Left colon (tissue), 2 donors: ENCODE results near the gene KCNN4. TPM values are rescaled to one million over a fixed set of nuclear protein-coding genes. Genes with fewer than 3 reads are reported as not detected.

ENCODE experiments used
- ATAC-seq: fragments of 200-7000 bp; cut with Tn5 transposase; one replicate; pipeline ENCODE4 v1.9.1; 2020; ENCODE audit warnings: mild to moderate bottlenecking, moderate library complexity
- DNase-seq, 2 donors: peaks; one replicate each; pipeline ENCODE4 v3.0.0-alpha.2; 2020
- intact Hi-C, 2 donors: fragments of 100-400 bp; cut with DNase I in 1 of 2; cut with micrococcal nuclease in 1 of 2; formaldehyde crosslinking; loops; one replicate each; pipeline versions ENCODE4 v1.11.2 to v1.14.0; 2022; cut with DNase I, micrococcal nuclease
- total RNA-seq, 2 donors: library from RNA; stranded (reverse); fragmentation: NEBNext Ultra II Directional; extraction: Animal tissue kit (Norgen Biotek cat#: 25700); gene quantifications; one replicate each; pipeline ENCODE4 v1.2.1, GENCODE V29; 2021
- donor health status: DM: no; HTN: no; CAD: no.
- donor health status: DM: yes; HTN: yes; CAD: no.

Gene KCNN4
- total RNA-seq, 2 donors from 2014 or later = 21.2 to 45.6 TPM

- DNase-seq = no peak
- intact Hi-C loops = no loop called here
- ATAC-seq = no peak
These were observed 21.6 kb upstream of the KCNN4 start, which contains the start of gene LYPD5 for GRCh38 chr19:43802216-43802951. LYPD5 (minus strand) TSS chr19:43802447; CDS start chr19:43802380, 67 bp downstream.

GRCh38 chr19:43799502-43800142 is 18.8 kb upstream of the KCNN4 start:
- intact Hi-C loops = no loop called here
- peak; percentile 82 for ATAC-seq

GRCh38 chr19:43798546-43799409 is 18.0 kb upstream of the KCNN4 start:
- DNase-seq = peak; percentile 73 to 74
- intact Hi-C loops = no loop called here
- peak; percentile 87 for ATAC-seq

More at GRCh38 chr19:43799502-43800142, 18.8 kb upstream of the KCNN4 start:
- DNase-seq = peak; percentile 53 to 79

DNA sequence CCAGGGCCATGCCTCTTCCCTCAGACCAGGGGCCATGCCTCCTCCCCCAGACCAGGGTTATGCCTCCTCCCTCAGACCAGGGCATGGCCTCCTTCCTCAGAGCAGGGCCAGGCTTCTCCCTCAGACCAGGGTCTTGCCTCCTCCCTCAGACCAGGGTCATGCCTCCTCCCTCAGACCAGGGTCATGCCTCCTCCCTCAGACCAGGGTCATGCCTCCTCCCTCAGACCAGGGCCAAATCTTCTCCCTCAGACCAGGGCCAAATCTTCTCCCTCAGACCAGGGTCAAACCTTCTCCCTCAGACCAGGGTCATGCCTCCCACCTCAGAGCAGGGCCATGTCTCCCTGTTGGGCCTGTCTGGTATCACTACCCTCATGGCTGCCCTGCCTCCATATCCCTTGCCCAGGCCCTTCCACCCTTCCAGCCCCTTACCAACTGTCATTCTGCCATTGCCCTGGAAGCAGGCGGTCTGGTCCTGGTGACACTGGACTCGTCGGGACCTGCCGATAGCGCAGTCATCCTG is 17.3 kb upstream of the KCNN4 start:
- intact Hi-C loops = no loop called here
- no peak for DNase-seq
- ATAC-seq = no peak

DNA sequence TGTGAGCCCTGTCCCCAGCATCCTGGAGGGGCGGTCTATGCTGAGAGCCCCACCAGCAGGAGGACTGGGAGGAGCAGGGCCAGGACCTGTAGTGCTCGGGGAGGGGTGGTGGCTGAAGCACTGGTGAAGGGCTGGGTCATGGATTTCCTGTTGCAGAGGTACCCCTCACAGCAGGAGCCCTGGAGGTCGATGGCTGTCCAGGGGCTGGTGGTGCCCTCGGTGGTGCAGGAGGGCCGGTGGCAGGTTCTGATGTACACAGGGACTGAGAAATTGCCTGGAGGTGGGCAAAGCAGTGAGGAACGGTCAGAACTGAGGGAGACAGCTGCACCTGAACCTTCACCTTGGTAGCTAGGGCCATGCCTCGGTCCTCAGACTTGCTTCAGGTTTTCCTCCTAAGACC is 16.8 kb upstream of the KCNN4 start:
- ATAC-seq (no peak), DNase-seq (no peak)
- intact Hi-C loops = no loop called here

GRCh38 chr19:43797118-43797517 is 16.3 kb upstream of the KCNN4 start:
- intact Hi-C loops = no loop called here
- no peak for ATAC-seq
- no peak for DNase-seq

DNA sequence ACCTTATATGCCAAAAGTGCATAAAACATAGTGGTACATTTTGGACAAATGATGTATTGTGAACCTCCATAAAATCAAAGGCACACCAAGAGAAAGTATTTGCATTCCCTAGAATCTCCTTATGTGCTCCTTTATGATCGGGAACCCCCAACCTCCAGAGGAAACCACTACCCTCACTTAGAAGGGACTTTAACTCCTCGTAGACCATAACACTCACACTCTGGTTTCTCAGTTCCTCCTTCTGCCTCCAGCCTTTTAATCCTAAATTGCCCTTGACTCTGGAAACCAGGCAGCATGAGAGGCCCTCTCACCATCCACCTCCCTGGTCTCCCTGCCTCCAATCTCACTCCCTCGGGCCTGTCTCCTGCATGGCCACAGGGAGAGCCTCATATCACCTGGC is 9.8 kb upstream of the KCNN4 start:
- DNase-seq (no peak), ATAC-seq (no peak)
- intact Hi-C loops = no loop called here

- intact Hi-C loops = no loop called here
- ATAC-seq (no peak), DNase-seq (no peak)
These were observed 8.3 kb upstream of the KCNN4 start for GRCh38 chr19:43789029-43789428.

DNA sequence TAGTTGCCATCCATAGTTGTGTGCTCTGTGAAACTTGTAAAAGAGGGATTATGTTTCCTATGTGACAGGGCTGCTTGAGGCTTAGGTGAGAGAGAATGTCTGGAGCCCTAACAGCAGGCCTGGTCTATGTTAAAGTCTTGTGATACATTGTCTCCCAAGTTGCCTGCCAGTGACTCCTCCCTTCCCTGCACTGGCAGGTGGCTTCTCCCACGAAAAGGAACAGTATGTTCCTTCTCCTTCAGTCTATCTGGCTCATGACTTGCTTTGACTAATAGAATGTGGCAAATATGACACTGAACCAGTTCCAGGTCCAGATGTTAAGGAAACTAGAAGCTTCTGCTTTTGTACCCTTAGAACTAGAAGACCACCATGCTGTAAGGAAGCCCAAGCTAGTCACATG is 5.9 kb upstream of the KCNN4 start:
- no peak for ATAC-seq
- intact Hi-C loops = loop anchor here in 1 of 2 donors (2.0 kb wide), 1 partner anchor 42 kb away; no protein-coding TSS in a partner anchor
- DNase-seq = no peak

GRCh38 chr19:43784981-43785808 is 4.4 kb upstream of the KCNN4 start:
- ATAC-seq (peak; percentile 42), DNase-seq (peak; percentile 61 to 68)
- intact Hi-C loops = no loop called here

- DNase-seq (peak; percentile 58 to 78), ATAC-seq (peak; percentile 25)
- intact Hi-C loops = no loop called here
These were observed 3.6 kb upstream of the KCNN4 start for GRCh38 chr19:43784241-43784980.

DNA sequence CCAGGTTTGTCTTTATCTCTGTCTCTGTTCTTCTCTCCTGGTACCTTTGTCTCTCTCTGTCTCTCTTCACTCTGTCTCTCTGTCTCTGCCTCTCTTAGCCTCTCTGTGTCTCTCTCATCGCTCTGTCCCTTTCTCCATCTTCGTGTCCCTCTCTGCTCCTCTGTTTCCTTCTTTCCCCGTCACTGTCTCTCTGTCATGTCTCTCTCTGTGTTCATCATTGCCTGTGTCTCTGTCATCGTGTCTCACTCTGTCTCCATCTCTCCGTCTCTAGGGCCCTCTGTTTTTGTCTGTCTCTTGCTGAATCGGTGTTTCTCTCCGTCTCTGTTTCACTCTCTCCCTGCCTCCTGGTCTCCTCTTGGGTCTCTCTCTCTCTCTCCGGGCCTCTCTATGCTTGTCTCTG is 2.9 kb upstream of the KCNN4 start:
- intact Hi-C loops = no loop called here
- DNase-seq (no peak), ATAC-seq (no peak)

DNA sequence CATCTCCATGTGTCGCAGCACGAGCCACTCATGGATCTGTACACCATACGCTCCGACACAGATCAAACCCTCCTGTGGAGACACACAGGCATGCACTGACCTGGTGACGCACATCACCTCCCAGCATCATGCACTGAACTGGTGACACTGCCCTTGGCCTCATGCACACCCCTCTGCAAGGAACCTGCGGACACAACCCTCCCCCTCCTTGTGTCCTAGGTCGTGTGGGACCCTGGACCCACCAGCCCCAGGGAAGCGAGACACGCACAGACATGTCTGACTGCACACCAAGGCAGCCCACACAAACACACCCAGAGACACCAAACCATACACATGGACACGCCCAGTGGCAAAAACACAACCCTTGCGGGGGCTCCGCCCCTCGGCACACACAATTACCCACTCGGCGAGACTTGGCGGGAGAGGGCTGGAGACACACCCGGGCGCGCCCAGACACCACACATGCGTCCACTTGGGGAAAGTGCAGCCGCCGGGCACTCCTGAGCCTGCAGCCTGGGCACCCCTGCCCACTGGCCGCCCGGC is 2.0 kb upstream of the KCNN4 start:
- peak; percentile 57 for ATAC-seq
- intact Hi-C loops = no loop called here
- peak; percentile 83 to 84 for DNase-seq

DNA sequence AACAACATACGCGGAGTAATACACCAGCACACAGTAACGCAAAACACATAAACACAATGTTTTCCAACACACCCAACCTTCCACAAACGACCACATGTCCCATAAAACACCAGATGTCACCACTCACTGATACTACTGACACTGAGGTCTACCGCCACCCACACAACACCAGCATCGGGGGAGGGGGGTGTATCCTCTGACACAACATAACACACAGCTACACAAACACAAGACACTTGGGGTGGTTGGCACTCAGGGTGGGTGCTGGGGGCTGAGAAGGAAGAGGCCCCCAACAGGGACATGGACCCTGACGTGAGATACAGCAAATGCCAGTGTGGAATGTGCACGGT is 1.5 kb upstream of the KCNN4 start:
- DNase-seq = no peak
- intact Hi-C loops = no loop called here
- ATAC-seq = no peak

DNA sequence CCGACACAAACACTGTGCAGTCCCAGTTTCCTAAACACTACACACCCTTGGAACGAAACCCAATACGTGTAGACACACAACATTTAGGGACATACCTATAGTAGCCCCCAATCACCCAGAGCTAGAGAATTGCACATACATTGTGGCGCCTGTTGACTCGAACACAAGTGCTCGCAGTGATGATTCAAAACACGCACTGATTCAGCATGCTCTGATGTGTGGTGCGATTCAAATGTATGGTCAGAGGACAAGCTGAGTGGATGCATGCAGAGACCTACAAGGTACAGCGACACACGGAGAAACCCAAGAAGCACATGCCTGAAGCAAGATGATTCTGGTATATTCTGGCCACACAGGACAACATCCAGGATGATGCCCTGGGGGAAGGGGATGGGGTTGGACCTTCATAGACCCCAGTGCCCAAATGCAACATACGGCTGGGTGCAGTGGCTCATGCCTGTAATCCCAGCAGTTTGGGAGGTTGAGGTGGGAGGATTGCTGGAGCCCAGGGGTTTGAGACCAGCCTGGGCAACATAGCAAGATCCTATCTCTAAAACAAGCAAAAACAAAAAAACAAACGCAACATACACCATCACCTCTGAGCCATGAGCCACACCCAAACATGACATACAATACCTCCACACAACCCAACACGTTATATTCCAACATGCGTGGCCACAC is 997 bp upstream of the KCNN4 start:
- intact Hi-C loops = no loop called here
- ATAC-seq (no peak), DNase-seq (no peak)

DNA sequence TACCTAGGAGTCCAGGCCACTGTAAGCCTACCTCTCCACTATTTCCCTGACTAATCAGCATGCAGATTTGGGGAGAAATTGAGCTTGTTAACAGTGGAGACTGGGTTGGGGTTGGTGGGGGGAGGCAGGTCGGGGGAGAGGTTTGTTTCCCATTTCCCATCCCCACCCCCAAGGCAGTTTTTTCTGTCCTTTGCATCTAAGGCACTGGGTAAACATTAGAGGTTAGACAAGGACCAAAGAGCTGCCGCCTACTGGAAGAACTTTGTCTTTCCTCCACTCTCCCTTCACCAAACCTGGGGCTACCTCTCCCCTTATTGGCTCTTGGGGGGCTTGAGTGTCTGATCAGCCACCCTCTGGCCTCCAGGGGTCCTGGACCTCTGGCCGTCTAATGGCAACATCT is 953 bp downstream of the KCNN4 start:
- intact Hi-C loops = no loop called here
- peak; percentile 41 to 42 for DNase-seq
- ATAC-seq = peak; percentile 35
